ENCODE results near the gene ANKMY1.

DNA sequence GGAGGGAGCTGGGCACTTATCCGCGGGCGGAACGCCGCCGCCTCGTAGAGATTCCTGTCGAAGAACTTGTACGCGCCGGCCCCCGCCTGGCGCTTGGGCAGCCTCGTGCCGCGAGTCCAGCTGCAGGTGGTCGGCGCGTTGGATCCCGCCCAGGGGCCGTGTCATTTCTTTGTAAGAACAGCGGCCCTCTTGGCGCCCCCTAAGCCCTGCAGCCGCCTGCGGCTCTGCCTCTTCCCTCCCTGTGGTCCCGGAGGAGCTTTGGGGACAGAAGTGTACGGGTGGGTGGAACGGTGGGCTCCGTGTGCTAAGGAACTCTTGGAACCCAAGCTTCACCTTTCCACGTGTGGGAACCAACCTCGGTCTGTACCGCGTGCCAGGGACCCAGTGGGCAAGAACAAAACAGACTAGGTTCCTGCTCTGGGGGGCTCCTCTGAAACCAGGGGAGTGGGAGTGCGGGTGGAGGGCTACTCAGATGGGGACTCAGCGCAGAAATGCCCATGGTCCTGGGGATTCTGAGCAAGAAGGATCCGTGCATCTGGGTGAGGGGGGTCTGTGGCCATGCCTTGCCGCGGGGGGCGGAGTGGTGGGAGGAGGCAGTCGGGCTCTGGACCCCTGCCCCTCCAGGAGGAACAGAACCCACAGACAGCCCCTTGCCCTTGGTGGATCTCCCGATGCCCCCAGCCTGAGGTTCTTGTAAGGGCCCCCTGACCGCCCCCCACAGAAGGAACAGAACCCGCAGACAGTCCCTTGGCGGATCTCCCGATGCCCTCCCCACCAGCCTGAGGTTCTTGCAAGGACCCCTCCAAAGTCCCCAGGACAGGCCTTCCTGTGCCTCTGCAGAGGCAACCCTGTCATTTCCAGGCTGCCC lies 120.9 kb downstream of the ANKMY1 start:
- TF ChIP-seq, protein P1, sequence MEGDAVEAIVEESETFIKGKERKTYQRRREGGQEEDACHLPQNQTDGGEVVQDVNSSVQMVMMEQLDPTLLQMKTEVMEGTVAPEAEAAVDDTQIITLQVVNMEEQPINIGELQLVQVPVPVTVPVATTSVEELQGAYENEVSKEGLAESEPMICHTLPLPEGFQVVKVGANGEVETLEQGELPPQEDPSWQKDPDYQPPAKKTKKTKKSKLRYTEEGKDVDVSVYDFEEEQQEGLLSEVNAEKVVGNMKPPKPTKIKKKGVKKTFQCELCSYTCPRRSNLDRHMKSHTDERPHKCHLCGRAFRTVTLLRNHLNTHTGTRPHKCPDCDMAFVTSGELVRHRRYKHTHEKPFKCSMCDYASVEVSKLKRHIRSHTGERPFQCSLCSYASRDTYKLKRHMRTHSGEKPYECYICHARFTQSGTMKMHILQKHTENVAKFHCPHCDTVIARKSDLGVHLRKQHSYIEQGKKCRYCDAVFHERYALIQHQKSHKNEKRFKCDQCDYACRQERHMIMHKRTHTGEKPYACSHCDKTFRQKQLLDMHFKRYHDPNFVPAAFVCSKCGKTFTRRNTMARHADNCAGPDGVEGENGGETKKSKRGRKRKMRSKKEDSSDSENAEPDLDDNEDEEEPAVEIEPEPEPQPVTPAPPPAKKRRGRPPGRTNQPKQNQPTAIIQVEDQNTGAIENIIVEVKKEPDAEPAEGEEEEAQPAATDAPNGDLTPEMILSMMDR (IDR thresholded peaks at IDR 0.05): no peak
- no peak for TF ChIP-seq POLR2A (IDR thresholded peaks at IDR 0.05)
